Gastrocnemius medialis (tissue), 4 donors: Measurements from ENCODE around the gene DDX51.

Source experiments
- POLR2A ChIP-seq, 2 donors: fragments of 450-650 bp; IDR thresholded peaks; one replicate each; pipeline ENCODE4 v1.6.1; 2017; ENCODE audit warnings: antibody characterized with exemption in 2 of 2, mild to moderate bottlenecking in 2 of 2, moderate library complexity in 2 of 2
- TF ChIP-seq, protein P1 (sequence below), 5 experiments: fragments of 450-650 bp in 3 of 5; fragments of 200-600 bp in 2 of 5; sonication (generic) in 2 of 5; IDR thresholded peaks in 4 of 5; conservative IDR thresholded peaks in 1 of 5; 1 replicate in 4 of 5; 2 replicates in 1 of 5; pipeline ENCODE4 v1.5.1; 2016 to 2019; ENCODE audit warnings: antibody characterized with exemption in 5 of 5, mild to moderate bottlenecking in 3 of 5, moderate library complexity in 3 of 5

GRCh38 chr12:132156573-132157325, 12.6 kb upstream of the DDX51 start:
- TF ChIP-seq, protein P1, sequence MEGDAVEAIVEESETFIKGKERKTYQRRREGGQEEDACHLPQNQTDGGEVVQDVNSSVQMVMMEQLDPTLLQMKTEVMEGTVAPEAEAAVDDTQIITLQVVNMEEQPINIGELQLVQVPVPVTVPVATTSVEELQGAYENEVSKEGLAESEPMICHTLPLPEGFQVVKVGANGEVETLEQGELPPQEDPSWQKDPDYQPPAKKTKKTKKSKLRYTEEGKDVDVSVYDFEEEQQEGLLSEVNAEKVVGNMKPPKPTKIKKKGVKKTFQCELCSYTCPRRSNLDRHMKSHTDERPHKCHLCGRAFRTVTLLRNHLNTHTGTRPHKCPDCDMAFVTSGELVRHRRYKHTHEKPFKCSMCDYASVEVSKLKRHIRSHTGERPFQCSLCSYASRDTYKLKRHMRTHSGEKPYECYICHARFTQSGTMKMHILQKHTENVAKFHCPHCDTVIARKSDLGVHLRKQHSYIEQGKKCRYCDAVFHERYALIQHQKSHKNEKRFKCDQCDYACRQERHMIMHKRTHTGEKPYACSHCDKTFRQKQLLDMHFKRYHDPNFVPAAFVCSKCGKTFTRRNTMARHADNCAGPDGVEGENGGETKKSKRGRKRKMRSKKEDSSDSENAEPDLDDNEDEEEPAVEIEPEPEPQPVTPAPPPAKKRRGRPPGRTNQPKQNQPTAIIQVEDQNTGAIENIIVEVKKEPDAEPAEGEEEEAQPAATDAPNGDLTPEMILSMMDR (IDR thresholded peaks at IDR 0.05 in 4 of 5, conservative IDR thresholded peaks at IDR 0.05 in 1 of 5): no peak
- no peak for TF ChIP-seq POLR2A (IDR thresholded peaks at IDR 0.05)
